Activated CD4-positive, alpha-beta T cell treated with anti-CD3 and anti-CD28 coated beads for 4 hours (primary cell): ENCODE results near the gene PRAC1.

Source experiments
- DNase-seq, 2 donors: peaks; one replicate each; pipeline ENCODE4 v3.0.0-alpha.2; 2020

Gene PRAC1

DNA sequence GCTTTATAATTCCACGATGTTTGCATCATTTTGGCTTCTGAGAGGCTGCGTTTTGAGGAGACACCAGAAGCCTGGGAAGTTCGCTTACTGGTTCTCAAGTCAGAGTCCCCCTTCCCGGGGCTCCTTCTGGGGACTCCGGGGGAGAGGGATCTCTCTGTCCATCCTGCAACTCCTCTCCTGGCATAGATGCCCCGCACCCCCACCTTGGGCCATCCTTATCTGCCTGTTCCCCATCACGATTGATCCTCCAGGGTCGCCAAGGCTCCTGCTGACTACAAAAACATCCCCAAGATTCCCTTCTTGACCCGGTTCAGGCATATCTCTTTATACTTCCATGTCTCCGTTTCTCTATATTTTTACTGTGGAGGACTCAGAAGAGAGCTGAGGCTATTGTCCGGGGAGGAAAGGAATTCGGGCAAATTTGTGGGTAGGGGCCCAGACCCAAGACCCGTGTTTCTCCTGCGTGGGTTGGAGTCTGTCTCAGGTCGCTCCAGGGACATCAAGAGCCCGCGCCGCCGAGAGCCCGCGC is 24.7 kb upstream of the PRAC1 start:
- no peak for DNase-seq

DNA sequence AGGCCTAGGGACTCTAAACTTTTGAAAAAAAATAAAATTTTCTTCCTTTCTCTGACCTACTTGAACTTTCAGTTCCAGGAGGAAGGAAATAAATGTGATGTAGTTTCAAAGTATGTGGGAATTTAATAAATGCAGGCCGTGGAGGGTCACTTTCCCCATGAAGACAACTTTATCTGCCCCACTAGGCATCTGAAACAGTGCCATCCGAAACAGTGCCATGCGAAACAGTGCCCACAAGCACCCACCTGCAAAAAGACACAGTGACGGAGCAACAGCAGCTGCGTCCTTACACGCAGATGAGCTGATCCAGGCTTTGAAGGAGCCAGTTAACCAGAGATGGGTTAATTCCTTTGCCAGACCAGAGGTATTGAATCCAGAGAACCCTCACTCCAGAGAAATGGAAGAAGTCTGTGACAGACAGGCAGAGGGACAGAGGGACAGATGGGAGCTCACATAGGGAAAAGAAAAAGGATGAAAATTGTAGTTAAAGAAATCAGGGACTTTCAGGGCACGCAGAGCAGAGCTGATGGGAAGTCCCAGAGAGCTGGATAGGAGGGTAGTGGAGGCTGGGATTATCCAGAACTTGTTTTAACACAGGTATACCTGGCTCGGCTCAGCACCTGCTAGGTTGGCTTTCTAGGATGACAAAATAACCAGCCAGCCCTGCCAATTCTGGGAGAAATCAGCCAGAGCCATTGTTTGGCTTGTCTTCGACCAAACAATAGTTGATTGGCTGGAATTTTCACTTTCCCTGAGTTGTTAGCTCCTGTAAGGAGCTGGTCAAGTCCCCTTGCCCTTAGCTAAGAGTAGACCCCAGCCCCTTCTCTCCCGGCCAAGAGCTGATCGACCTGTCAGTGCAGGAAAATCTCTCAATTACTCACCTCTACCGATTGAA is 23.3 kb upstream of the PRAC1 start:
- no peak for DNase-seq

DNA sequence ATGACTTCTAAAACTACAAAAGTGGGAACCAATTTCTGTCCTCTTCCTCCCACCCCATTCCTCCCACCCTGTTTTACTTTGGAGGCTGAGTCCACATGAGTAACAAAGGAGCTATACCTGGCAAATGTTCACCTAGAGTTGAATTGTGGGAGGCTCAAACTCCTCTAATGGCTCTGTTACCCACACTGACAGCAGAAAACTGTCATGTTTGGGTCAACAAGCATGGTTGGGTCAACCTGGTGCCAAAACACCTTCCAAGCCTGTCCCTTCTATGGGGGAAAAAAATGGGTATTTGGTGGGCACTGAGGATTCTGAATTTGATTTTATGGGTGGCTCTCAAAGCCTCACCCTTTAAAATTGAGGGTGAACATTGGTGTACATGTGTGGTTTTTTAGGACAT is 18.2 kb upstream of the PRAC1 start:
- no peak for DNase-seq

DNA sequence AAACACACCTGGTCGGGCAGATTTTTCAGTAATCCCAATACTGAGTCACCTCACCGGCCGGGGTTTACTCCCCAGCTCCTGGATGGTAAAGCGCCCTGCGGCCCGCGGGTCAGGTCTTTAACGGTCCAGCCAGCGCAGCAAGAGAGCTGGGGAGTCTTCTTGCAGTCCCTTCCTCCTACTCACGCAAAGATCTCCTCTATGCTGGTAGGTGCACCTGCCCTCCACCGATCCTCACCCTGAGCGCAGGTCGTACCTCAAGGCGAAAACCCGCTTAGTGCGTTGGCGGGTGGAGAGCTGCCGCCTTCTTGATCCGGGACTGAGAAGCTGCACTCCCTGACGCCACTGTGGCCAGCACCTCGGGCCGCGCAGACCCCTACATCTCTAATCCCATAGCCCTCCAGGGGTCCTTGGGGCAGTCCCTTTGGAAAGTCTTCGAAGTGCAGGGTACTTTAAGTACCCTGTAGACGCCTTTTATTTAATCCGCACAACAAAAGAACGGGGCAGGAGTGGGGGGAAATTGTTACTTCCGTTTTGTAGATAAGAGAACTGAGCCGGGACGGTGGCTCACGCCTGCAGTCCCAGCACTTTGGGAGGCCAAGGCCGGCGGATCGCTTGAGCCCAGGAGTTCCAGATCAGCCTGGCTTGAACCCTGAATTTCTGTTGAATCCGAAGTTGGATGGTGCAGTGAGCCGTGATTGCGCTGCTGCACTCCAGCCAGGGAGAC is 16.6 kb upstream of the PRAC1 start:
- DNase-seq = no peak

DNA sequence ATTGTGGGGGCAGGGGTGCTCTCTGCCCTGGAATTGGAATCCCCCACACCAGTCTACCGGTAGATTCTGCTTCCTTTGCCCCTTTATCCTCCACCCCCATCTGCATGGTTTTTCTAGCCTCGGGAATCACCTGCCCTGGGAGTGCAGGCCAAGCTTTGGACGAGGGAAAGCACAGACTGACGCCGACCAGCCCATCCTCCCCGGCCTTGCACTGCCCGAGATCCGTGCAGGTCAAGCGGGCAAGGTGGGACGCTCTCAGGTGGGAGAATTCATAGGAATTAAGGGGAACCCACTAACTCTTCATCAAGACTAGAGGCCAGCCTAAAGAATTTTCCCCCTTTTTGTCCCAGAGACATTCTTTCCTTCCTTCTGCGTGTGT is 16.1 kb upstream of the PRAC1 start:
- no peak for DNase-seq

DNA sequence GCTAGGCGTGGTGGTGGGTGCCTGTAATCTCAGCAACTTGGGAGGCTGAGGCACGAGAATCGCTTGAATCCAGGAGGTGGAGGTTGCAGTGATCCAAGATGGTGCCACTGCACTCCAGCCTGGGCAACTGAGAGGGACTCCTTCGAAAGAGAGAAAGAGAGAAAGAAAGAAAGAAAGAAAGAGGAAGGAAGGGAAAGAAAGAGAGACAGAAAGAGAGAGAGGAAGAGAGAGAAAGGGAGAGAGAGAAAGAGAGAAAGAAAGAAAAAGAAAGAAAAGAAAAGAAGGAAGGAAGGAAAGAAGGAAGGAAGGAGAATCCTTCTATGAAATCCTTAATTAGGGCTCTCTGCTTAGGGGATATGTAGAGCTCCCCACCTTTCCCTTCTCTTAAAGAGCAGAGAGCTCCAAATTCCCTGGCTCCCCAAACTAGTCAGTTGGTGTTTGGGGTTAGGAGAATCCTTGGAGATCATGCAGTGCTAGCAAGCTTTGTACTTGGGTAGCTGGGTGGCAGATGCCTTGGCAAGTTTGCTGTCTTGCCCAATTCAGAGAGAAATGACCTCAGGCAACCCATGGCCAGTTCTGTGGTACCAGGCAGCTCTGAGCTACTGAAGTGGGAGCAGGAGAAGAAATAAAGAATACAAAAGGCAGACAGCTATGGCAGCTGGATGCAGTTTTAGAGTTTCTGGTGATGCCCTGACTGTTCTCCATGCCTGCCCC is 15.2 kb upstream of the PRAC1 start:
- no peak for DNase-seq

DNA sequence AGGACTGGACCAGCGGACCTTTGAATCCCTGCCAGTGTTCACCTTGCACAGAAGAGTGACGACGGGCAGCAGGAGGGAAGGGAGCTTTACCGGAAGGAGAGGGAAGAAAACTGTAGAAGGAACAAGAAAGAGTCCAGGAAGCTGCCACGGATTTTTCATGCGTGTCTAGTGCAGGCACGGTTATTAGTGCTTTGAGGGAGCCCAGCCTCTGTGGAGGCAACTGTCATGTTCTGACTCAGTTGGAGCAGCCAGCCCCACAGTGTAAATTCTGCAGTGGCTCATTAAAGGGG is 12.7 kb upstream of the PRAC1 start:
- DNase-seq = no peak

DNA sequence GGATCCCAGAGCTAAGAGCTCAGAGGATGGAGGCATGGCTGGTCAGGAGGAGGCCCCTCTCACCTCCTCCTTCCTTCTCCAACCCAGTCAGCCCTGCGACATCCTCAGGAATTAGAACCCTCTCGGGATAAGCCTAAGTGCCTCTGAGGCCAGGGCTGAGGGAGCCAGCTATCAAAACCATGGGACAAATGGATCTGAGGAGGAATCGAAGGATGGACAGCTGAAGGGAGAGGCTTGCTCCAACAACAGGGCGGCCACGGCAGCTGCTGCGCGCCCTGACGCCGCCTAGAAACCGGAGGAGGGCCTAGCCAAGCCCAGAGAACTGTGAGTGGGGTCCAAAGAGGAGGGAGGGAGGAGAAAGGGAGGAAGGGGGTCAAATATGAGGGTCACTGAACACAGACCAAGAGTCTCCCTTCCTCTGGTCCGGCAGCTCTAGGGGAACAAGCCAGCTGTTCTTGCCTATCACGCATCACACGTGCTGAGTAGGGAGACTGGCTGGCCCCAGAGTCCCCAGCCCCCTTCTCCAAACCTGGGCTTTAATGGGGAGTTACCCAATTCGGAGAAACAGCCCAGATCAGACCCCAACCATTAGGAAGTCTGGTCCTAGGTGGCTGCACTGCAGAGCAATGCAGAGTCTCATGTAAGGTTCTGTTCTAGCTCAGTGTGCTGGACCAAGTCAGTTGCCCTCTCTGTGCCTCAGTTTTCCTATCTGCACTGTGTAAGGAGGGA is 12.2 kb upstream of the PRAC1 start:
- no peak for DNase-seq

DNA sequence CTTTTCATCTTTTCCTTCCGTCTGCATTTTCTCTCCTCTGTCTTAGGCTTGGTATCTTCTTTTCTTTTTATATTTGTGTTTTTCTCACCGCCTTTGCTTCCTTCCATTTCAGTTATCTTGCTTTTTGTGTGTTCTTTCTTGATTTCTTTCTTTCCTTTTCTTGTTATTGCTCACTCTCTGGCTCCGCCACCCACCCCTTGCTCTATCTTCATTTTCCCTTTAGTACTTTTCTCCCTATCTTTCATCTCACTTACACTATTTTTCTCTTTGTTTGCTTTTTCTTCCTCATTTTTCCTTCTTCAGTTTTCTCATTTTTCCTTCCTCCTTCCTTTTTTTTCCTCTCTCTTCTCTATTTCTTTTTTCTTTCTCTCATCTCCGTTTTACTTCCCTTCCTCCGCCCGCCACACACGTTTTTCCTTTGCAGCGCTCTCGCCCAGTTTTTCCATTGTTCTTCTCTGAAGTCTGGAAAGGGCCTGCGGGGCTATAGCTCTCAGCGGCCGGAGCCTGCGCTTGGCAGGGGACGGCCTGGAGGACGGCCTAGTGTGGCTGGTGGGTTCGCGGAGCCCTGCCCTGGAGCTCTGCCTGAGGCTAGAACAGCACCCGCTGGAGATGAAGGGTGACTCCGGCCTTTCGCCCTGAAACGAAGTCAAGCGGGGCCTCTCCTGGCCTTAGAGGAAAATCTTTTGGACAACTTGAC is 11.5 kb upstream of the PRAC1 start:
- no peak for DNase-seq

DNA sequence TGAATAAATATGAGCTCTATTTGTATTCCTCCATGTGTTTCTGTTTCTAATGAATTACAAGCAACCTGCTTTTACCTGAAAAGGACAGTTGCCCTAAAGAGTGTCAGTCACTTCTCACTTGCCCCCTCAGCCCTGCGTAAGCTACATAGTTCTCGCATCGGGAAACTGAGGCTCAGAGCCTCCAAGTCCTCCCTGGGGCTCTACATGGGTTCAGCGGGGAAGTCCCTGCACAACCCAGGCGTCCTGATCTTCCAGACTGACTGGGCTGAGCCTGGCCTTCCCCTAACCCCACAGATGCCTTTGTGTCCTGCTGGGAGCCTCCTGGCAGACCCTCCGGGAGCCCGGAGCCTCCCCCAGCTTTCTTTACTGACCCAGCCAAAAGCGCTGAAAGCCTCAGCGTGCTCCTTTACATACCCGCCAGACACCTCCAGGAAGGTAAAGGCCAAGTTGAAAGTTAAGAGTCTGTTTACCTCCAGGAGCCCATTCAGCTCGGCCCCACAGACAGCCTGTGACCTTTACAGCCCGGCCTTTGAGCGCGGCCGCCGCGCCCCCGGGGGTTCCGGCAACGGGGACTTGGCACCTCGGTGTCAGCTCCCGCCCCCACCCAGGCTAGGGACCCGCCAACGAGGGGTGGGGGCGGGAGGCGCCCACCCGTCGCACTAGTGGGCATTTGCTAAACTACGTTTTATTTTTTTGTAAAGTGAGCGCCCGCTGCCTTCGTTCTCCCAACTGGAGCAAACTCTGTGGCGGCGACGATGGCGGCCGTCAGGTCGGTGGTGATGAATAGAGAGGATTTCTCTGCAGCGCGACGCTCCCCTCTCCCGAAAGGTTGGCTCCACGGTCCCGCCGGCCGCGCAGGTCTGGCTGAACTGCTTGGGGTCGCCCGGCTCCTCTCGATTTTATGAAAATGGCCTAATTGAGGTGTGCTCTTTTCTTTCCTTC is 10.6 kb upstream of the PRAC1 start:
- no peak for DNase-seq

DNA sequence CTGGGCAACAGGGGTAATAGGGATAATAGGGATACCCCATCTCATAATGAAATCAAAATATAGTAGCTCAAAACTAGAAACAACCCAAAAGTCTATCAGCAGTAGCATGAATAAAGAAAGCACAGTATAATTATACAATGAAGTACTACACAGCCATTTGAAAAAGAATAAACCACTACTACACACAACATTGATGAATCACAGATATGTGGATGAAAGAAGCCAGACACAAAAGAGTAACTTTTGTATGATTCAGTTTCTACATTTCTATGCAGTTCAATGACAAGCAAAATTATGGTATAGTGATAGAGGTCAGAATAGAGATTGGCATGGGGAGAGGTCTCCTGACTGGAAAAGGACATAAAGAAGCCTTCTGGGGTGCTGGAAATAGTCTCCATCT is 9.0 kb upstream of the PRAC1 start:
- DNase-seq = no peak

DNA sequence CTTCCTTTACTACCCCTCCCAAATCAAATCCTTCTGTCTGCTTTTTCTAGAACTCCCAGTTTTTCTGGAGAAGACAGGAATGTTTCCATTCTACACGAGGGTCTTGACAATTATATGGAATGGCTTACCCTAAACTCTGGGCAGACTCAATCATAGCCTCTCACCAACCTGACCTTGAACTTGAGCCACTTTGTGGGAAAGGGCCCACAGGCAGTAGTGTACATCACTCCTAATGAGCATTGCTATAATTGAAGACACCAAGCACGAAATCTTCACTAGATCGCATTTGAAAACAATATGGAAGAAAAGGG is 7.9 kb upstream of the PRAC1 start:
- no peak for DNase-seq

DNA sequence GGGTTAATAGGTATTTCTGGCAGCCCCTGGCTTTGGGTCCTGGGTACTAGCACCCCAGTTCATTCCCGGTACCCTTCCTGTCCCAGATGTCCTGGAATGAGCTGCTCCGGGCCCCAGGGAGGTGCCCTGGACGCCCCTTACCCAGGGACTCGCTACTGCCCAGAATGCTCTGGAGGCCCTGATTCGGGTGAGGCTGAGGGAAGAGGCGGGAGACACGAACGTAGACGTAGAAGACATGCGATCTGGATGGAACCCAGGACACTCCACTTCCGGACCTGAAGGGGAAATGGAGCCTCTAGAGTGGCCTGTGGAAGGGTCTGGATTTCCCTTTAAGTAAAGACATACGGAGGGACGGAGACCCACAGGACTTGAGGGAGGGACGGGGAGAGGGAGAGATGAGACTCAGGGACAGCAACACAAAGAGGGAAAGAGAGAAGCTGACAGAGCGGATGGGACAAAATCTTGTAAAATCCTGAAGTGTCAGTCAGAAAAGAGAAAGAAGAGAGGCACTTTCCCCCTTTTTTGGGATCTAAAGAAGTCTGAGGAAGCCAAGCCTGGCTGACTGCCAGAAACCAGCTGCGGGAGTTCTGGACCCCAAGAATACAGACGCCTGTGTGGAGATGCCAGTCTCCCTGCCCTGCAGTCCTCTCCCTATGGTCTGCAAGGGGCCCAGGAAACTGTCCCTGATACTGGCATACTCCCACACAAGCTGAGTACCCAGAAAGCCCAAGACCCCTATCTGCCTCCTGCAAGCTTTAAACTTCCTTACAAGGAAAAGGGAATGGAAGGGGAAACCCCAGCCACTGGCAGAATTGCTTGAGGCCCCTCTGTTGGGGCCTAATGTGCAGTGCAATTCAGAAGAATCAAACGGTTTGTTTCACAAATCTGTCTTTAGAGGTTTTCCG is 7.3 kb upstream of the PRAC1 start:
- no peak for DNase-seq

DNA sequence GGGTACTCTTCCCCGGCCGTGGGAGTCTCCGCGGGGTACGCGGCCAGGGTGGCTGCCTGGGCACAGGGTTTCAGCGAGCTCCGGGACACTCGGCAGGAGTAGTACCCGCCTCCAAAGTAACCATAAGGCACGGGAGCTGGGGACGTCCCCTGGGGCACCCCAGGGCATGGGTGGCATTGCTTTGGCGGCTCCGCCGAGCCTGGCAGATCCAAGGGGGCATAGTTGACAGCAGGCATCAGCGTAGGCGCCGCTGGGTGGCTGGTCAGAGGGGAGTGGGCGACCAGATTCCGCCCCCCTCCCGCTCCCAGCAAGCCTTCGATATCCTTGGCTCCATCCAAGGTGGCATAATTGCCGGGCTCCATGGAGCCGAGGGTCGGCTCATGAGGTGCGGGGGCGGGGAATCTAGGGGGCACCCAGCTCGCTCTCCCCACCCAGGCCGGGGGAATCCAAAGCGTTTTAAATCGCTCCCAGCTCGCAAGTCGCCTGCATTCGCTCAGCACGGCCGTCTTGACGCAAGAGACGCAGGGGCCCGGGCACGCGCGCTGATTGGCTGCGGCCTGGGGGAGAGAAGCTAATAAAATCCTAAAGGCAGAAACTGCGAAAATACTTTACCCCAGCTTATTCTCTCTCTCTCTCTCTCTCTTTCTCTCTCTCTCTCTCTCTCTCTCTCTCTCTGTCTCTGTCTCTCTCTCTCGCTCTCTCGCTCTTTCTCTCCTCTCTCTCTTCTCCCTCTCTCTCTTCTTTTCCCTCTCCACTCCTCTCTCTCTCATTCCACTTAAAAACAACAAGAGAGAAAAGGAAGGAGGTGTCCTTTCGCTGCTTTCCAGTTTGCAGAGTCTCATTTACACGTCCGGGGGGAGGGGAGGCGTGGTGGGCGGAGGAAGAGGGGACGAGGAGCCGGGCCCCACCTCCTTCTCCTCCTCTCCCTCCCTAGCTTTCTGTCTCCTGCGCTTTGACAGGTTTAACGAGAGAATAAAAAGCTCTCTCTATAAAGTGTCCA is 6.2 kb upstream of the PRAC1 start, which contains the start of gene HOXB13:
Gene HOXB13 (minus strand): TSS at position 519 of the 1,000 bp plus-strand sequence. CDS start 157 bp downstream, at position 362.
- peak; percentile 22 to 25 for DNase-seq

DNA sequence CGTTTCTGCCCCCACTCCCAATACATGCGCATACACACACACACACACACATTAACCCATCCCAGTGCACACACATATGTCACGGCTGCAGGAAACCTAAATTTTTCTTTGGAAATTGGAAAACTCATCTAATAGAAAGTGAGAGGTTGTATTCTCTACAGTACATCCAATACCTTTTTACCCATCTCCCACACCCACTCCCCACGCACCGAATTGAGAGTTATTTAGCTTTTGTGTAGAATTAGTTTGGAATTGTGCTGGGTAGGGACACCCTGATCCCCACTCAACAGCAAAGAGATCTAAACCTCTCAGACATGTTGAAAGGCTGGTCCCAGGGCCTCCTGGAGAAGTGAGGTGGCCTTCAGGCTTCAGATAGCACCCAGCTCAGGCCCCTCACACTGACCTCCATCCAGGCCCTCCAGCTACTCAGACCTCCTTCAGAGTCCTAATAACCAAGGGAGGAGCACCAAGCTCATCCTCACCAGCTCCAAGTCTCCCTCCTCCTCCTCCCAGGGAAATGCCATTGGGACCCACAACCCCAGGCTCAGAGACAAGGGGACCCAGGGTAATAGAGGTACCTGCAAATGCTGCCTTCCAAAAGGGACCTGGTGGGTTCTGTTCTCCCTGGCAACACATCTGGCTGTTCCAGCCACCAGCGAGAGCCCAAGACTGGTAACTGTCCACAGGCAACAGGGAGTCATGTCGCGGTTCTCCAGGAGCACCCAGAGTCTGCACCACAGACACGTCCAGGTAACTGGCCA is 5.3 kb upstream of the PRAC1 start:
- no peak for DNase-seq

DNA sequence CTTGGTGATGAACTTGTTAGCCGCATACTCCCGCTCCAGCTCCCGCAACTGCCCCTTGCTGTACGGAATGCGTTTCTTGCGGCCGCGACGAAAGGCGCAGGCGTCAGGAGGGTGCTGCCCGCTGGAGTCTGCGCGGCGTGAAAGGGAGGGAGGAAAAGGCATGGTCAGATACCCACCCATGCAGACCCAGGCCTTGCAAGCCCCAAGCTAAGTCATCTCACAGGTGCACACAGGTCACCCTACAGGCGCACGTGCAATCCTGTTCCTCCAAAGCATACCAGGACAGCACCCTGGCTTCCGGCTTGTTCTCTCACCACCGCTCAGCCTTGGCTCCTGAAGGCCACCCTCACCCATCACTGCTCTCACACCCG is 4.6 kb upstream of the PRAC1 start:
- no peak for DNase-seq

DNA sequence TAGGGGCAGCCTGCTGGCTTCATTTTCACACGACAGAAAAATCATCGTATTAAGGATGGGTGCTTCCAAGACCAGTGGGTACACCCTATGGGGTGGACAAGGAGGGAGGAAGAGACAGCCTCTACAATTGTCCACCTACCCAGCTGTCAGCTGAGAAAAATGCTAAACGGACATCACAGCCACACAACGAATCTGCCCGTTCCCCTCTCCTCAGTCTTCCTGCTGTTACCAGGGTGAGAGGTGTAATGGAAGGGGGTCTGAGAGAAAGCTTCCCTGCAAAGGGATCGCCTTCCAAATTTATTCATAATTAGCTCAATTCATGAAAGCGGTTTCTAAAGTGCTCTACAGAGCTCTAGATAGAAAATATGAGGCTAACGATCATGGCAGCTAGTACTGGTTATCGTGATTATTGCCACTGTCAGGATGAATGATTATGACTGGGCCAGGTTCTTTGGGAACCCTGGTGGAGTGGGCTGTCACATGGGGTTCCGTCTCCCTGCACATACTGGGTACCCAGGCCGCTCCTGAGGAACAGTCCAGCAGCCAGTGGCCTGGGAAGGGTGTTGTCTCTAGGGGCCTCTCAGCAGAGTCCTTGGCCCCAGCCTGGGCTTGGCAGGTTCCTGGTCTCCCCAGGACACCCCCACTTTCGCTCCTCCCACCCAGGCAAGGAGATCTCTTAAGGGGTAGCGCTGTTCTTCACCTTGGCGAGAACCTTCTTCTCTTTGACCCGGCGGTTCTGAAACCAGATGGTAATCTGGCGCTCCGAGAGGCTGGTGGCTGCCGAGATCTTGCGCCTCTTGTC is 4.0 kb upstream of the PRAC1 start:
- no peak for DNase-seq
